Caki2 (cell line): Measurements from ENCODE around the gene KLF1. TPM values are rescaled to one million over a fixed set of nuclear protein-coding genes. Genes with fewer than 3 reads are reported as not detected.
"Not testable (repeated sequence)": the region's sequence is repeated elsewhere in the genome, so short reads cannot be mapped to it uniquely, and the experiment has no call there.

ENCODE experiments used
- DNase-seq: peaks from one replicate; pipeline ENCODE4 v3.0.0-alpha.2; 2015; ENCODE audit warnings: low read depth
- in situ Hi-C: cut with HindIII; loops from 2 replicates; pipeline ENCODE4 v1.10.0; 2016; ENCODE audit warnings: low sequenced_read_pairs, low pct_unique_long_range_greater_than_20kb, mixed read lengths
- total RNA-seq: library from RNA; depleted of rRNA; stranded (reverse); fragments of >200 nt; shearing (Covaris generic); gene quantifications from 2 replicates; pipeline ENCODE4 v1.2.3, GENCODE V29; 2014; ENCODE audit warnings: low replicate concordance

Gene KLF1
- total RNA-seq, 1 experiment from 2014 or later = not detected

DNA sequence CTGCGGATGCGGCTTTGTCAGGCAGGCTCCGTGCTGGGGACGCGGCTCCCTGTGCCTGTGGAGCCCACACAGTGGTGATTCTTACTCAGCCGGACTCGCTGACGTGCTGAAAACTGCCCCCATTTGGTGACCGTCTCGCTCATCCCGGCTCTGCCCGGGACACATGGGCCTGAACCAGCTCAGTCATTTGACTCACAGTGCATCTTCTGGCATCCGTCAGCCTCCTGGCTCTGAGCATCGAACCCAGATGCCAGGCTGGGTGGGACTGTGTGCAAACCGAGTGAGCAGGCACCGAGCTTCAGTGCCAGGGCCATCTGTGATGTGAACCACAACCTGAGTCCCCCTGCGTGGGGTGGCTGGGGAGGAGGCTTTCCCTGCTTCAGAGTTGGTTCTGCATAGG lies 9.5 kb upstream of the KLF1 start:
- in situ Hi-C loops = no loop called here

DNA sequence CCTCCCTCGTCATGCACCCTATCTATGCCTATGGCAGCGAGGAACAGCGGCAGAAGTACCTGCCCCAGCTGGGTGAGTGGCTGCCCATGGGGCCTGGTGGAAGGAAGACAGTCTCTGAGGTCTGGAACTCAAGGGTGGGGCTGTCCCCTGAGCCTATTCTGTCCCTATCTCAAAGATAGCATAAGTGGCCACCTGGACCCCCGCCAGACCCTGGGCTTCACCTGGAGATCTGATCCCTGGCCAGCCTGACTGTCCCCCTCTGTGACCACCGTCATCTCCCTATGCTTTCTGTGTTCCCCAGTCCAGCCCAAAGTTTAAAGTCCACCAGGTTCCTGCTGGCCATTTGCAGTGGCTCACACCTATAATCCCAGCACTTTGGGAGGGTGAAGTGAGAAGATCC lies 6.6 kb upstream of the KLF1 start:
- in situ Hi-C loops = no loop called here
- DNase-seq = no peak

More for the DNA sequence above, 9.5 kb upstream of the KLF1 start:
- DNase-seq = no peak

DNA sequence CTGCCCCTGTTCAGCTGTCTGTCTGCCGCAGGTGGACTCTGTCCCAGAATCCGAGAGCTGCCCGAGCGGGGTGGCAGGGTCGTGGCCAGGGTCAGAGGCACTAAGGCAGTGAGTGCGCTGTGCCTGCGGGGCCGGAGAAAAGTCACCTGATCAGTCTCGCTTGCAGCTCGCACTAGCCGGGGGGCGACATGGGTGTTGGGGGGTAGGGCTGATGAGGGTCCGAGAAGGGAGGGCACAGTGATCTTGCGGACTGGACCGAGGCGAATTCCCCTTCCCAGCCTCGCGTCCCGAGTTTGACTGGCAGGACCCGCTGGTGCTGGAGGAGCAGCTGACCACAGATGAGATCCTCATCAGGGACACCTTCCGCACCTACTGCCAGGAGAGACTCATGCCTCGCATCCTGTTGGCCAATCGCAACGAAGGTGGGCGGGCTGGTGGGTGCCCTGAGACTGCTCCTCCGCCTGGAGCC lies 4.6 kb upstream of the KLF1 start:
- no peak for DNase-seq
- in situ Hi-C loops = no loop called here

DNA sequence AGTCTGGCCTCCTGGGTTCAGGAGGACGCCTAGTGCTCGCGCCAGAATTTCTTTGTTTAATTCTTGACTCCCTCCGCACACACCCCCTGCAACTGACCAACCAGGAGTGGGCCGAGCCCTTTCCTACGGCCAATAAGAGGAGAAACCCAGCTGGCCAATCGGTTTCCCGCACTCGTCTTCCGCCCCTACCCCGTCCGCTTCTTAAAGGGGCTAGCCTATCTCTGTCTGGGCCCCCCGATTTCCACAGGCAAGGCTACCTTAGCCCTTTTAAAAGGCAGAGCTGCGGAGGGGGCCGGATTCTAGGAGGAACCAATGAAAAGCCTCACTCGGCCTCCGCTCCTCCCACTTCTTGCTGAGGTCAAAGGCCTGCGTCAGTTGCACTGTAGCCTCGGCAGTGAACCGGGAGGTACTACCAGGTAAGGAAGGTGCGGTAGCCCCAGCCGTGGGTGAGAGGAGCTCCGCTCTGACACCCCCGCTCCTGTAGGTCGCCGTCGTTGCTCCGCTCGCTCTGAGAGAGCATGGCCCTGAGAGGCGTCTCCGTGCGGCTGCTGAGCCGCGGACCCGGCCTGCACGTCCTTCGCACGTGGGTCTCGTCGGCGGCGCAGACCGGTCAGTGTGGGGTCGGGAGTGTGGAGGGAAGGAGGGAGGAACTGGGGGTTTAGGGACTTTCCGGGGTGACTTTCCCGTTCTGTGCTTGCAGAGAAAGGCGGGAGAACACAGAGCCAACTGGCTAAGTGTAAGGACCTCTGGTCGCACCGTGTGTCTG lies 4.0 kb upstream of the KLF1 start, which contains the start of gene GCDH:
TSS of gene GCDH (plus strand) at position 374 of the 766 bp plus-strand sequence. CDS start at position 519, 145 bp downstream.
- peak; percentile 100 for DNase-seq
- in situ Hi-C loops = no loop called here

DNA sequence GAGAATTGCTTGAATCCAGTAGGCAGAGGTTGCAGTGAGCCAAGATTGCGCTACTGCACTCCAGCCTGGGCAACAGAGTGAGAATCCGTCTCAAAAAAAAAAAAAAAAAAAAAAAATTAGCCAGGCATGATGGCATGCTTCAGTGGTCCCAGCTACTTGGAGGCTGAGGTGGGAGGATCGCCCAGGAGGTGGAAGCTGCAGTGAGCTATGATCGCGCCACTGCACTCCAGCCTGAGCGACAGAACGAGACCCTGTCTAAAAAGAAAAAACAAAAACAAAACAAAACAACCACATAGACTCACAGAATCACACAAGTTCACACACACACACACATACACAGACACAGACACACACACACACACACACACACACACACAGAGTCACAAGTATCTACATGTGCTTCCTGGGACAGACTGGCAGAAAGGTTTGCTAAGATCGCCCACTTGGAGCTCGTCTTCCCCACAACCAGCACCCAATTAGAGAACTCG lies 3.3 kb upstream of the KLF1 start:
- in situ Hi-C loops, DNase-seq: not testable (repeated sequence)

DNA sequence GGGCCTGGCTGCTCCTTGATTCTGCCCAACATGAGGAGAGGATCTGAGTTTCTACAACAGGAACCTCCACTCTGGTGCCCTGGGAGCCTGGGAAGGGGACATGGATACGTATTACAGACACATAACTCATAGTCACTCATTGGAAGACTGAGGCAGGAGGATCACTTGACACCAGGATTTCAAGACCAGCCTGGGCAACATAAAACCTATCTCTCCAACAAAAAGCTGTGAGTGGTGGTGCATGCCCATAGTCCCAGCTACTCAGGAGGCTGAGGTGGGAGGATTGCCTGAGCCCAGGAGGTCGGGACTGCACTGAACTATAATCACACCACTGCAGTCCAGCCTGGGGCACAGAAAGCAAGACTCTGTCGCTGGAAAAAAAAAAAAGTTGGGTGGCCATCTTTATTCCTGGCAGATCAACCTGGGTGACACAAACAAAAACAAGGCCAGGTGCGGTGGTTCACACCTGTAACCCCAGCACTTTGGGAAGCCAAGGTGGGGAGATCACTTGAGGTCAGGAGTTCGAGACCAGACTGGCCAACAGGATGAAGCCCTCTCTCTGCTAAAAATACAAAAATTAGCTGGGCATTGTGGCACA lies 1.1 kb upstream of the KLF1 start:
- DNase-seq = no peak
- in situ Hi-C loops = no loop called here

DNA sequence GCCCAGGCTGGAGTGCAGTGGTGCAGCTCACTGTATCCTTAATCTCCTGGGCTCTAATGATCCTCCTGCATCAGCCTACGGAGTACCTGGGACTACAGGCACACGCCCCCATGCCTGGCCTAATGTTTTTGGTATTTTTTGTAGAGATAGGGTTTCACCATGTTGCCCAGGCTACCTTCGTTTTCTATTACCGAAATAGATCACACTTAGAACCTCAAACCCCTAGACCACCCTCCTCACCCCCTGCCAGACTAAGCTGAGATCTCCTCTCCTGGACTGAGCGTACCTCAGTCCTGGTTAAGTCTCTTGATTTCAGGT lies 391 bp downstream of the KLF1 start:
- DNase-seq = no peak
- in situ Hi-C loops = no loop called here

DNA sequence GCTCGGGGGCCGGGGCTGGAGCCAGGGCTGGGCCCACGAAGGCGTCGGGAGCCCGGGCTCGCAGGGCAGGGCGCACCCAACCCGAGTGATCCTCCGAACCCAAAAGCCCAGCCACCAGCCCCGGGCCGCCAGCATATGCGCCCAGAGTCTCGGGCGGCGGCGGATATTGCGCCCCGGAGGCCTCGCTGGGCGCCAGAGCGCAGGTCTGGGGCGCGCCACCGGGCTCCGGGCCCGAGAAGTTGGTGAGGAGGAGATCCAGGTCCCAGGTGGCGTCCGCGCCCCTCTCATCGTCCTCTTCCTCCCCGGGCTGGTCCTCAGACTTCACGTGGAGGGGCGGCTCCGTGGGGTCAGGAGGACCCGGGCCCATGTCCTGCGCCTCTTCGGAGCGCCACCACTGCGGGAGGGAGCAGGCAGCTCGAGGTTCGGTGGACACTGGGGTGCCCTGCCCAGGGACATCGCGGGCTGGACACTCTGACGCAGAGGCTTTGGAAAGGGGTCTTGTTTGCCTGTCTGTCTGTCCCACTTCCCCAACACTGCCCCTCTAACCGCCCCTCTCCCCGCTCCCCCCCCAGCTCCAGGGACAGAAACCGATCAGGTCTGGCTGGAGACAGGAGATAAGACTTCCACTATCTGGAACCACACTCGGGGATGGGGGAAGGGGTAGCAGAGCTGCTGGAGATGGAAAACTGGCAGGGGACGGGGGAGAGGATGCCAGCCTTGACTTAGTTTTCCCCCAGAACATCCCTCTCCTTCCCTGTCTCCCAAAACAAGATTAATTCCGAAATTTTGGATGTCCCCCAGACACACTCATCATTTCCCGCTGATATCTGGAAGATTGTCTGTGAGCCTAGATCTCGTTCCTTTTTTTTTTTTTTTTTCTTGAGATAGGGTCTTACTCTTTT lies 1.0 kb downstream of the KLF1 start:
- in situ Hi-C loops = no loop called here
- no peak for DNase-seq

DNA sequence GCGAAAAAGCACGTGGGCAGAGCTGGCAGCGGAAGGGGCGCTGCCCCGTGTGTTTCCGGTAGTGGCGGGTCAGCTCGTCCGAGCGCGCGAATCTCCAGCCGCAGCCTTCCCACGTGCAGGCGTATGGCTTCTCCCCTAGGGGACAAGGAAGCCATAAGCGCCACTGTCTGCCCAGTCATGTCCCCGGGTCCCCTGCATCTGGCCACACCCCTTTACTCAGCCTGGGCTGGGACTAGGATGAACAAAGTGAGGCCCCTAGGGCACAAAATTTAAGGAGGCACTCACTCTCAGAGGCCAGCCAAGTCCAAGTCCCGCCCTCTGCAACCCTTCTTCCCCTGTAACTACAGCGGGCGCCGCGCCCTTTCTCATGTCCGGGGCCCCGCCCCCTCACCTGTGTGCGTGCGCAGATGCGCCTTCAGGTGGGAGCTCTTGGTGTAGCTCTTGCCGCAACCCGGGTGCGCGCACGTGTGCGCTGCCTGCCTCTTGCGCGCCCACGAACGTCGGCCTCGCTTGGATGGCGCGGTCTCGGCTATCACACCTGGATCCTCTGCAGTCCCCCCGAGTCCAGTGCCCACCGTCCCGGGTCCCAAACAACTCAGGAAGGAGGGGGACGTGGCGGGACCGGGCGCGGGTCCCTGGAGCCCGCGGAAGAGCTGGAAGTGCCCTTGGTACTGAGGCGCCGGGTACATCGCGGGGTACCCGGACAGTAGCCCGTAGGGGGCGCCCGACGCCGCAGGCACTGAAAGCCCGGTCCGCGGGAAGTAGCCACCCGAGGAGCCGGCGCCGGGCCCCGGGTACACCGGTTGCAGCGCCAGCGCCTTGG lies 1.9 kb downstream of the KLF1 start:
- in situ Hi-C loops = no loop called here
- DNase-seq = no peak

DNA sequence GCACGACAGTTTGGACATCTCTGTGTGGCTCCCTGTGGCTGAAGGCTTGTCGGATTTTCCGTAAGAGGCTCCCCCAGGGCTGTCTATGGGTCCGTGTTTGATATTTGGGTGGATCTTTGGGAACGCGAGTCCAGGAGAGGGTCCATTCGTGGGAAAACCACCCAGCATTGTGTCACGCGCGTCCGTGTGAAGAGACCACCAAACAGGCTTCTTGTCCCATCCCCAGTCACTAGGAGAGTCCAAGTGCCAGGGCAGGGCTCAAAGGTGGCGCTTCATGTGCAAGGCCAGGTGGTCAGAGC lies 2.4 kb downstream of the KLF1 start:
- no peak for DNase-seq
- in situ Hi-C loops = no loop called here

DNA sequence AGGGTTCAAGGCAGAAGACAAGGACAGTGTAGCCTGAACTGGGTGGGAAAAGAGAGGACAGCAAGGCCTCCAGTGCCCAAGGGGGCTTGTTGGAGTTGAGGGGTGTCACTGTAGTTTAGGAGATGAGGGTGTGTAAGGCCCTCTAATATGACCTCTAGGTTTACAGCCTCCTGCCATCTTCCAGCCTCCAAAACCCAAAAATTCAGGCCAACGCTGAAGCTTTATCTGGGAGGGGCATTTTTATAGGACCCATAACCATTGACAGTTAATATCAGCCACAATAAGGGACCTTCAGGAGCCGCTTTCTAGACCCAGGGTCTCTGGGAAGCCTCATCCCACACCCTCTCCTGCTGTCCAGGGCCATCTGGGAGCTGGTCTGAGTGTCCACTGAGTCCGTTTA lies 2.8 kb downstream of the KLF1 start:
- DNase-seq = no peak
- in situ Hi-C loops = no loop called here

DNA sequence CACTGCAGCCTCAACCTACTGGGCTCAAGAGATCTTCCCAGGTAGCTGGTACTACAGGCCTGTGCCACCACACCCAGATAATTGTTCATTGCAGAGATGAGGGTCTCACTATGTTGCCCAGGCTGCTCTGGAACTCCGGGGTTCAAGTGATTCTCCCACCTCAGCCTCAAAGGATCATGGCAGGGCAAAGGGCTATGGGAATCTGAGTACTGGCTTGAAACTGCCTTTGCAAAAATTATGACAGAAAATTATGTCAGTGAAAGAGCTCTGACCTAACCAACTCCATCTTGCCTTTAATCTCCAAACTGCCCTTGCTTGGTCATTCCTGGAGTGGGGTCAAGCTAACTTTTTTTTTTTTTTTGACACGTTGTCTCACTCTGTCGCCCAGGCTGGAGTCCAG lies 4.4 kb downstream of the KLF1 start:
- no peak for DNase-seq
- in situ Hi-C loops = no loop called here

DNA sequence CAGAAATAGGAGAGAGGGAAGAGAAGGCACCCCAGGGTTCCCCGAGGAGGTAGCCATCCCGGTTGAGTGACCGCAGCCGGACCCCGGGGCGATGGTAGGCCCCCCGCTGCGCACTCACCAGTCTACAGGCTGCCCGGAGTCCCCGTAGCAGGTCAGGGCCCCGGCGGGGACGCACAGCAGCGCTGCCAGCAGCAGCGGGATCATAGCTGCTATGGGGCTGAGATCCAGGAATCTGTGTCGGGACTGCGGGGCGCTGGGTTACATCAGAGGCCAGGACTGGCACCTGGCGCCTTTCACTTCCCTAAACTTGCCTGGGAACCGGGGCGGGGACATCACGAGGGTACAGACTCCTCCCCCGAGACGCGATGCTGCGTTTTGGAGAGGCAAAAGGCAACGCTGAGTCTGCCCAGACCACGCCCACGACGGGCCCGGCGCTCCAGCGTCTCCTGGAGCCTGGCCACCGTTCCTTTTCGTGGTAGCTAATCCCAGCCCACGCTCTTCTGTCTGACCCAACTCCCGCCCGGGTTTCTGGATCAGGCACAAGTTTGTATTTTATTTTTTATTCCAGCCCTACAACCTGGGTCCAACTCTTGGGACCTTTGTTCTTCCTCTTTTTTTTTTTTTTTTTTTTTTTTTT lies 5.7 kb downstream of the KLF1 start, which contains the start of gene DNASE2:
TSS of gene DNASE2 (minus strand) at position 278 of the 637 bp plus-strand sequence. CDS start at position 204, 74 bp downstream.
- DNase-seq = peak; percentile 89
- in situ Hi-C loops = no loop called here

DNA sequence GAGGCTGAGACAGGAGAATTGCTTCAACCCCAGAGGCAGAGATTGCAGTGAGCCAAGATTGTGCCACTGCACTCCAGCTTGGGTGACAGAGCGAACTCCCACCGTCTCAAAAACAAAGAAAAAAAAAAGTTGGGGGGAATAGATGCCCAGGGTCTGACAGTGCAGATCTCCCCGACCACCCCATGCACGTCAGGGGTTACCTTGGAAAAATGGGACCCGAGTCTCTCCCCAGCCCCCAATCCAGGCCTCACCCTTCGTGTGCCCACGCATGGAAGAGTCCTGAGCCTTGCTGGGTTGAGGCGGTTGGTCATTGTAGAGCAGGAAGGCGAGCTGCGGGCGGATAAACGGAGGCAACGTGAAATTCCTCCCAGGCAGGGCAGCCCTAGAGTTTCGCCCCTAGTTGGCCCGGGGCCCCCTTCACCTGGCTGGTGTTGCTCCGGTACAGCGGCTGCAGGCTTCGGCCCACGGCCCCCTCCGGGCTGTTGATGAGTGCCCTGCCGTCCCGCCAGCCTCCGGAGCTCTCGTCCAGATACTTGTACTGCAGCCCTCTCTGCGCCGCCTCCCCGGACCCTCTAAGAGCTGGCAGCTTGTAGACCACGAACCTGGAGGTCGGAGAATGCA lies 6.3 kb downstream of the KLF1 start:
- DNase-seq = no peak
- in situ Hi-C loops = no loop called here

DNA sequence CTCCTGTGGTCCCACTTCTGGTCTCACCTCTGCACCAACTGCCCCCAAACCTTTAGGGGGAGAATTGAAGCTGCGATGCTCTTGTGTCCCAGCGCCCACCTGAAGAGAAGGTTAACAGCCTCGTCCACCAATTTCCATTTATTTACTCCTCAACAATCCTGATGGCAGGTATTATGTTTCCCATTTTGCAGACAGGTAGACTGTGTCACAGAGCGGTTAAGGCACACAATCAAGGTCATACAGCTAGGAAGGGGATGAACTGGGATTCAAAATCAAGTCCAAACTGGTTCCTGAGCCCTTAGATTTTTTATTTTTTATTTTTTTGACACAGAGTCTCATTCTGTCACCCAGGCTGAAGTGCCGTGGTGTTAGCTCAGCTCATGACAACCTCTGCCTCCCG lies 11.9 kb downstream of the KLF1 start:
- DNase-seq = no peak
- in situ Hi-C loops = no loop called here

DNA sequence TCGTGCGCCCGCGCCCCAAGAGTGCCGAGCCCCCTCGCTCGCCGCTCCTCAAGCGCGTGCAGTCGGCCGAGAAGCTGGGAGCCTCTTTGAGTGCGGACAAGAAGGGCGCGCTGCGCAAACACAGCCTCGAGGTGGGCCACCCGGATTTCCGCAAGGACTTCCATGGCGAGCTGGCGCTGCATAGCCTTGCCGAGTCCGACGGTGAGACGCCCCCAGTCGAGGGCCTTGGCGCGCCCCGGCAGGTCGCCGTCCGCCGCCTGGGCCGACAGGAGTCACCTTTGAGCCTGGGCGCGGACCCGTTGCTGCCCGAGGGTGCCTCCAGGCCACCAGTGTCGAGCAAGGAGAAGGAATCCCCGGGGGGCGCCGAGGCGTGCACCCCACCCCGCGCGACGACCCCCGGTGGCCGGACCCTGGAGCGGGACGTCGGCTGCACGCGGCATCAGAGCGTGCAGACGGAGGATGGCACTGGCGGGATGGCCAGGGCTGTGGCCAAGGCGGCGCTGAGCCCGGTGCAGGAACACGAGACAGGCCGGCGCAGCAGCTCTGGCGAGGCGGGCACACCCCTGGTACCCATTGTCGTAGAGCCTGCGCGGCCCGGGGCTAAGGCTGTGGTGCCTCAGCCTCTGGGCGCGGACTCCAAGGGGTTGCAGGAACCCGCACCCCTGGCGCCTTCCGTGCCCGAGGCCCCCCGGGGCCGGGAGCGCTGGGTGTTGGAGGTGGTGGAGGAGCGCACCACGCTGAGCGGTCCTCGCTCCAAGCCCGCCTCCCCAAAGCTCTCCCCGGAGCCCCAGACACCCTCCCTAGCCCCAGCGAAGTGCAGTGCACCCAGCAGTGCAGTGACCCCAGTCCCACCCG lies 12.9 kb downstream of the KLF1 start:
- DNase-seq = no peak
- in situ Hi-C loops = no loop called here
